H1 (cell line): Measurements from ENCODE around the gene GBX1. TPM values are rescaled to one million over a fixed set of nuclear protein-coding genes. Genes with fewer than 3 reads are reported as not detected.

ENCODE experiments used
- CTCF ChIA-PET: fragments of 300-600 bp; sonication (Branson Sonifier 250); formaldehyde crosslinking; loops from one replicate; lab custom pipeline; 2021; ENCODE audit not compliant: partially characterized antibody; lab: Charles Lee
- POLR2A ChIA-PET: fragments of 300-600 bp; sonication (Branson Sonifier 250); formaldehyde crosslinking; loops from one replicate; lab custom pipeline; 2021; ENCODE audit warnings: inconsistent platforms; ENCODE audit not compliant: partially characterized antibody; lab: Charles Lee
- DNase-seq, 2 experiments: peaks; one replicate each; pipeline versions ENCODE4 v3.0.0 to v3.0.0-alpha.2; 2010 to 2022; ENCODE audit warnings: low spot score in 2 of 2, low read depth in 1 of 2, mixed read lengths in 1 of 2
- FAIRE-seq: peaks from 2 replicates; lab custom pipeline; 2011; peaks lifted over from hg19 to GRCh38; lab: Jason Lieb, UNC
- H2AFZ ChIP-seq: 2 replicates; pipeline ENCODE4 v1.8.1; 2012; ENCODE audit warnings: low read length, inconsistent platforms
- H2AK5ac ChIP-seq: 2 replicates; pipeline ENCODE4 v1.6.1; 2013; ENCODE audit warnings: low read depth, low read length
- H2BK120ac ChIP-seq: replicated peaks from 2 replicates; pipeline ENCODE3; 2013; ENCODE audit warnings: low read depth, low read length, inconsistent platforms
- H2BK12ac ChIP-seq: 2 replicates; pipeline ENCODE4 v1.6.1; 2013; ENCODE audit warnings: low read depth, low read length
- H2BK15ac ChIP-seq: 2 replicates; pipeline ENCODE4 v1.6.1; 2013; ENCODE audit warnings: low read length
- H2BK20ac ChIP-seq: 2 replicates; pipeline ENCODE4 v1.6.1; 2013; ENCODE audit warnings: low read length
- H2BK5ac ChIP-seq: 2 replicates; pipeline ENCODE4 v1.6.1; 2013; ENCODE audit warnings: low read depth, low read length
- H3K14ac ChIP-seq: 2 replicates; pipeline ENCODE4 v1.6.1; 2013; ENCODE audit warnings: inconsistent platforms; ENCODE audit not compliant: insufficient read length
- H3K18ac ChIP-seq: 2 replicates; pipeline ENCODE4 v1.6.1; 2013; ENCODE audit warnings: low read length; ENCODE audit errors: extremely low read depth
- H3K23ac ChIP-seq: 2 replicates; pipeline ENCODE4 v1.6.1; 2013; ENCODE audit warnings: inconsistent platforms; ENCODE audit not compliant: insufficient read length
- H3K23me2 ChIP-seq: 2 replicates; pipeline ENCODE4 v1.6.1; 2013; ENCODE audit warnings: low read depth, low read length
- H3K27ac ChIP-seq: 2 replicates; pipeline ENCODE4 v1.6.1; 2011; ENCODE audit warnings: low read depth, low read length, inconsistent platforms
- H3K27me3 ChIP-seq, 4 experiments: replicated peaks in 1 of 4; 1 replicate in 1 of 4; 2 replicates in 3 of 4; pipeline versions ENCODE4 v1.6.1 to v1.8.1; 2011 to 2013; ENCODE audit warnings: low read length in 3 of 4, mild to moderate bottlenecking in 3 of 4, inconsistent platforms in 2 of 4, mixed read lengths in 2 of 4, moderate library complexity in 1 of 4; ENCODE audit not compliant: control insufficient read depth in 3 of 4, insufficient read depth in 3 of 4; ENCODE audit errors: extremely low read depth in 1 of 4
- H3K36me3 ChIP-seq, 4 experiments: 2 replicates each; pipeline versions ENCODE4 v1.6.1 to v1.8.1; 2011 to 2013; ENCODE audit warnings: mild to moderate bottlenecking in 4 of 4, low read length in 3 of 4, moderate library complexity in 2 of 4, control low read depth in 1 of 4, inconsistent platforms in 1 of 4; ENCODE audit not compliant: insufficient read depth in 4 of 4, control insufficient read depth in 2 of 4
- H3K4ac ChIP-seq: replicated peaks from 2 replicates; pipeline ENCODE3; 2013; ENCODE audit warnings: low read length, low read depth, mixed read lengths, inconsistent platforms; ENCODE audit not compliant: insufficient read length
- H3K4me1 ChIP-seq, 4 experiments: replicated peaks in 1 of 4; 1 replicate in 1 of 4; 2 replicates in 3 of 4; pipeline versions ENCODE4 v1.6.1 to v1.8.1; 2011 to 2013; ENCODE audit warnings: low read length in 3 of 4, inconsistent platforms in 2 of 4, mixed read lengths in 1 of 4; ENCODE audit not compliant: insufficient read depth in 4 of 4, control insufficient read depth in 3 of 4
- H3K4me2 ChIP-seq, 2 experiments: 2 replicates each; pipeline versions ENCODE4 v1.6.1 to v1.8.1; 2011 to 2013; ENCODE audit warnings: low read depth in 2 of 2, low read length in 2 of 2, control low read depth in 1 of 2, inconsistent platforms in 1 of 2, mild to moderate bottlenecking in 1 of 2; ENCODE audit not compliant: insufficient read depth in 1 of 2
- H3K4me3 ChIP-seq, 4 experiments: fragments of 200-600, 300-600 bp in 1 of 4; sonication (generic), shearing (Covaris generic), sonication (Bioruptor Twin) in 1 of 4; 2 replicates each; pipeline versions ENCODE4 v1.5.1 to v1.8.1; 2011 to 2016; ENCODE audit warnings: low read length in 4 of 4, low read depth in 3 of 4, control low read depth in 2 of 4, inconsistent platforms in 2 of 4, mild to moderate bottlenecking in 2 of 4, mixed read lengths in 1 of 4, moderate library complexity in 1 of 4; ENCODE audit not compliant: insufficient read depth in 2 of 4; ENCODE audit errors: extremely low read depth in 1 of 4
- H3K56ac ChIP-seq: replicated peaks from 2 replicates; pipeline ENCODE3; 2013; ENCODE audit warnings: low read depth, mild to moderate bottlenecking, mixed read lengths, low read length, inconsistent platforms; ENCODE audit not compliant: insufficient read length
- H3K79me1 ChIP-seq: 2 replicates; pipeline ENCODE4 v1.6.1; 2013; ENCODE audit warnings: low read depth, low read length, control low read depth
- H3K79me2 ChIP-seq, 2 experiments: 2 replicates each; pipeline versions ENCODE4 v1.6.1 to v1.8.1; 2012 to 2013; ENCODE audit warnings: low read length in 2 of 2, mild to moderate bottlenecking in 2 of 2, inconsistent platforms in 1 of 2; ENCODE audit not compliant: insufficient read depth in 2 of 2, control insufficient read depth in 1 of 2
- H3K9ac ChIP-seq, 4 experiments: replicated peaks in 1 of 4; 1 replicate in 1 of 4; 2 replicates in 3 of 4; pipeline versions ENCODE4 v1.6.1 to v1.8.1; 2011 to 2013; ENCODE audit warnings: low read depth in 3 of 4, low read length in 3 of 4, control low read depth in 2 of 4, mild to moderate bottlenecking in 2 of 4, moderate library complexity in 2 of 4, inconsistent platforms in 1 of 4; ENCODE audit errors: extremely low read depth in 1 of 4
- H3K9me3 ChIP-seq, 2 experiments: 2 replicates each; pipeline versions ENCODE4 v1.6.1 to v1.8.1; 2012 to 2013; ENCODE audit warnings: mild to moderate bottlenecking in 2 of 2, moderate library complexity in 2 of 2, control low read depth in 1 of 2, inconsistent platforms in 1 of 2, low read depth in 1 of 2, low read length in 1 of 2, mixed read lengths in 1 of 2; ENCODE audit not compliant: insufficient read depth in 2 of 2
- H4K20me1 ChIP-seq, 2 experiments: replicated peaks in 1 of 2; 2 replicates each; pipeline versions ENCODE3 to v1.8.1; 2011 to 2013; ENCODE audit warnings: inconsistent platforms in 2 of 2, low read length in 2 of 2, mild to moderate bottlenecking in 1 of 2; ENCODE audit not compliant: insufficient read depth in 2 of 2, control insufficient read depth in 1 of 2
- H4K5ac ChIP-seq: 2 replicates; pipeline ENCODE4 v1.6.1; 2013; ENCODE audit warnings: low read length, low read depth, mixed read lengths, inconsistent platforms; ENCODE audit not compliant: insufficient read length
- H4K8ac ChIP-seq: 2 replicates; pipeline ENCODE4 v1.8.0; 2013; ENCODE audit warnings: mild to moderate bottlenecking, moderate library complexity, low read length, inconsistent platforms; ENCODE audit not compliant: insufficient read depth; ENCODE audit errors: extremely low read depth
- H4K91ac ChIP-seq: replicated peaks from 2 replicates; pipeline ENCODE3; 2013; ENCODE audit warnings: low read length, mixed read lengths, inconsistent platforms; ENCODE audit not compliant: insufficient read length
- EP300 ChIP-seq, 2 experiments: IDR thresholded peaks; 1 replicate in 1 of 2; 2 replicates in 1 of 2; pipeline ENCODE4 v1.6.1; 2011 to 2012; ENCODE audit warnings: low read depth in 2 of 2, low read length in 2 of 2, mild to moderate bottlenecking in 2 of 2, borderline replicate concordance in 1 of 2, inconsistent platforms in 1 of 2, moderate library complexity in 1 of 2
- GTF2F1 ChIP-seq: IDR thresholded peaks from 2 replicates; pipeline ENCODE4 v1.6.1; 2012; ENCODE audit warnings: low read depth, low read length, improper control_type of control experiment, borderline replicate concordance
- KDM1A ChIP-seq: fragments of 200-600, 300-600 bp; sonication (generic); IDR thresholded peaks from 2 replicates; pipeline ENCODE4 v1.7.1; 2016; ENCODE audit warnings: mild to moderate bottlenecking, low read length, borderline replicate concordance
- MAFK ChIP-seq: IDR thresholded peaks from 2 replicates; pipeline ENCODE4 v1.6.1; 2012; ENCODE audit warnings: low read depth, mild to moderate bottlenecking, improper control_type of control experiment, low read length
- SIRT6 ChIP-seq: IDR thresholded peaks from one replicate; pipeline ENCODE4 v1.7.1; 2012; ENCODE audit warnings: low read length, inconsistent platforms
- TEAD4 ChIP-seq: IDR thresholded peaks from 2 replicates; pipeline ENCODE4 v1.6.1; 2012; ENCODE audit warnings: low read depth, low read length, inconsistent platforms, mixed read lengths
- WGBS, 2 experiments: shearing (Covaris generic) in 1 of 2; methylation state at CpG; one replicate each; pipeline versions ENCODE4 v1.1.6 to v1.1.7; 2013 to 2015; ENCODE audit warnings: low lambda C conversion rate in 2 of 2, mixed read lengths in 2 of 2, inconsistent platforms in 1 of 2, low coverage in 1 of 2, missing lambda C conversion rate in 1 of 2; ENCODE audit not compliant: insufficient replicate concordance in 2 of 2, insufficient coverage in 1 of 2, insufficient read length in 1 of 2; ENCODE audit errors: extremely low coverage in 1 of 2, missing lambda C conversion rate in 1 of 2; 5-methylcytosine and 5-hydroxymethylcytosine counted together
- polyA plus RNA-seq, 7 experiments: library from polyadenylated mRNA; depleted of rRNA in 3 of 7; stranded (reverse) in 5 of 7; unstranded in 2 of 7; fragments of >200 nt in 5 of 7; fragments of 200-250 nt in 2 of 7; gene quantifications; 1 replicate in 5 of 7; 2 replicates in 1 of 7; 4 replicates in 1 of 7; pipeline versions ENCODE4 v1.2.1 to v1.2.3, GENCODE V29; 2011 to 2013; ENCODE audit warnings: missing spikeins in 2 of 7, mixed read lengths in 2 of 7
- total RNA-seq: library from RNA; stranded (reverse); fragmentation: NEBNext Ultra II Directional; extraction: Animal tissue kit (Norgen Biotek cat#: 25700); gene quantifications from 2 replicates; pipeline ENCODE4 v1.2.1, GENCODE V29; 2021

Gene GBX1
- total and polyA plus RNA-seq, 2 of the 8 experiments (the other 6 are each of a cell fraction or from before 2014, with no cell fraction given): not detected

- Histone ChIP-seq H3K18ac (no peak overlapping the region), H3K23me2 (peaks cover 5% of the 10 kb centered on the region; the same call in 1 of the 2 replicates), H3K27ac (no peak overlapping the region), H2AK5ac (no peak overlapping the region), H3K36me3 (peaks cover 0 to 30% (median 4%) of the 10 kb centered on the region in 4 experiments; a peak in 3 of 8 replicates), H3K4me2 (no peak overlapping the region), H2BK12ac (no peak overlapping the region), H4K20me1 (peaks cover 17 to 40% of the 10 kb centered on the region in 2 experiments), H2BK5ac (no peak overlapping the region), H4K91ac (no peak overlapping the region), H2BK15ac (no peak overlapping the region), H3K4me3 (no peak overlapping the region), H3K4me1 (peaks cover 0 to 15% (median 3%) of the 10 kb centered on the region in 4 experiments; a peak in 6 of 7 replicates), H3K79me2 (peaks cover 0 to under 1% of the 10 kb centered on the region in 2 experiments; a peak in 1 of 4 replicates), H4K8ac (no peak overlapping the region), H2BK20ac (no peak overlapping the region), H3K14ac (no peak overlapping the region), H3K23ac (no peak overlapping the region), H3K27me3 (peaks cover 0 to 7% (median 4%) of the 10 kb centered on the region in 4 experiments; a peak in 5 of 7 replicates), H2AFZ (no peak overlapping the region), H3K9me3 (no peaks in the 10 kb centered on the region), H3K79me1 (no peaks in the 10 kb centered on the region; the same call in 1 of the 2 replicates), H3K56ac (no peak overlapping the region), H3K4ac (no peak overlapping the region), H2BK120ac (no peak overlapping the region), H4K5ac (no peak overlapping the region), H3K9ac (no peak overlapping the region)
- FAIRE-seq (no peak), DNase-seq (no peak)
- ChIA-PET POLR2A (no interaction called here), CTCF (interaction anchor here (0.8 to 22.4 kb wide), 12 partner anchors 10 to 123 kb away, joined by 3 to 448 read pairs (median 7); partner anchors contain the start of genes AGAP3, GBX1 and TMUB1)
- TF ChIP-seq TEAD4 (no peak), SIRT6 (no peak), EP300 (IDR thresholded peaks at IDR 0.05; ENCODE audit: borderline replicate concordance in 1 of 2, low read depth in 2 of 2, low read length in 2 of 2) (no peak), GTF2F1 (no peak), MAFK (no peak), KDM1A (no peak)
- WGBS, 2 experiments: 88% methylated on average over 27 of the region's 30 CpGs; no CpG with 5 or more reads in 1 of the 2 experiments
These were observed 45.9 kb downstream of the GBX1 start for GRCh38 chr7:151121380-151122170.
